ENCODE measurements around the gene WDR4. TPM values are rescaled to one million over a fixed set of nuclear protein-coding genes. Genes with fewer than 3 reads are reported as not detected.

WDR4 gene
- total and polyA plus RNA-seq, 9 of the 15 experiments (the other 6 are each of a cell fraction or from before 2014, with no cell fraction given): 5.4 to 95.4 (median 32.1) TPM

GRCh38 chr21:42892582-42892930 lies 13.2 kb upstream of the WDR4 start (continued):
- TF ChIP-seq E2F1 (CRISPR knock-in tag; IDR thresholded peaks at IDR 0.05) (peak; percentile 48; the same call in 1 of the 2 replicates), NELFE (IDR thresholded peaks at IDR 0.05; ENCODE audit: insufficient read depth, insufficient read length) (no peak), SPI1 (IDR thresholded peaks at IDR 0.05; ENCODE audit: borderline replicate concordance, low read depth, low read length) (no peak), ZBTB17 (CRISPR knock-in tag; IDR thresholded peaks at IDR 0.05) (0 out of 2 replicates have a peak, but pooled peaks have one; percentile 20), PBX2 (CRISPR knock-in tag; IDR thresholded peaks at IDR 0.05; ENCODE audit: low read depth) (no peak), PBX2 (tag; conservative IDR thresholded peaks at IDR 0.05; ENCODE audit: low read depth) (peak; percentile 71), ZC3H11A (IDR thresholded peaks at IDR 0.05; ENCODE audit: low read depth, low read length) (no peak), SIN3A (IDR thresholded peaks at IDR 0.05; ENCODE audit: borderline replicate concordance in 2 of 2, control insufficient read depth in 1 of 2, low read depth in 2 of 2, low read length in 2 of 2) (0 out of 4 replicates have a peak, but pooled peaks of 1 of the 2 experiments have one; percentile 72), ZC3H4 (CRISPR knock-in tag; IDR thresholded peaks at IDR 0.05; ENCODE audit: borderline replicate concordance) (peak; percentile 66; the same call in 1 of the 2 replicates), ATF4 (CRISPR knock-in tag; IDR thresholded peaks at IDR 0.05) (peak; percentile 41; the same call in 1 of the 2 replicates), ERF (CRISPR knock-in tag; IDR thresholded peaks at IDR 0.05) (peak; percentile 87; the same call in 1 of the 2 replicates), MXI1 (IDR thresholded peaks at IDR 0.05; ENCODE audit: low read depth, low read length) (no peak)
